Esophagus squamous epithelium (tissue), 5 donors: ENCODE data around the gene MYH3. TPM values are rescaled to one million over a fixed set of nuclear protein-coding genes. Genes with fewer than 3 reads are reported as not detected.

Source experiments
- DNase-seq: peaks from one replicate; lab custom pipeline; 2025; lab: John Stamatoyannopoulos, UW
- H3K27ac ChIP-seq, 4 donors: fragments of 200-600 bp; sonication (generic); one replicate each; pipeline ENCODE4 v1.5.1; 2016 to 2019; ENCODE audit warnings: mild to moderate bottlenecking in 1 of 4
- H3K27me3 ChIP-seq, 4 donors: fragments of 200-600 bp; sonication (generic); 1 replicate in 3 of 4; 2 replicates in 1 of 4; pipeline versions ENCODE4 v1.5.1 to v1.6.0; 2017 to 2021; ENCODE audit warnings: antibody characterized with exemption in 1 of 4
- H3K36me3 ChIP-seq, 3 donors: fragments of 200-600 bp; sonication (generic); one replicate each; pipeline ENCODE4 v1.5.1; 2016 to 2019
- H3K4me1 ChIP-seq, 3 donors: fragments of 200-600 bp; sonication (generic); one replicate each; pipeline ENCODE4 v1.5.1; 2017 to 2019
- H3K4me3 ChIP-seq, 4 donors: fragments of 200-600 bp; sonication (generic); 1 replicate in 3 of 4; 2 replicates in 1 of 4; pipeline ENCODE4 v1.5.1; 2016 to 2019; ENCODE audit warnings: mild to moderate bottlenecking in 2 of 4, moderate library complexity in 1 of 4
- H3K9me3 ChIP-seq, 3 donors: fragments of 200-600 bp; sonication (generic); one replicate each; pipeline ENCODE4 v1.5.1; 2016 to 2019
- CTCF ChIP-seq, 6 experiments: fragments of 450-650 bp in 4 of 6; fragments of 200-600 bp in 2 of 6; sonication (generic) in 2 of 6; IDR thresholded peaks; one replicate each; pipeline ENCODE4 v1.5.1; 2016 to 2019; ENCODE audit warnings: antibody characterized with exemption in 6 of 6, mild to moderate bottlenecking in 4 of 6, moderate library complexity in 4 of 6
- POLR2A ChIP-seq, 4 donors: fragments of 450-650 bp; IDR thresholded peaks; one replicate each; pipeline ENCODE4 v1.6.1; 2017; ENCODE audit warnings: antibody characterized with exemption in 4 of 4, mild to moderate bottlenecking in 4 of 4, moderate library complexity in 3 of 4
- WGBS, 2 donors: methylation state at CpG; one replicate each; pipeline ENCODE4 v1.1.5; 2018; 5-methylcytosine and 5-hydroxymethylcytosine counted together
- intact Hi-C: fragments of 100-400 bp; cut with DNase I; formaldehyde crosslinking; loops from one replicate; pipeline ENCODE4 v1.15.0; 2022
- total RNA-seq, 4 donors: library from RNA; depleted of rRNA; stranded (reverse); fragments of >200 nt; gene quantifications; one replicate each; pipeline ENCODE4 v1.1.0, GENCODE V29; 2016
- donor health status: DM: yes; HTN: yes; CAD: no.

Gene MYH3
- total RNA-seq, 4 donors from 2014 or later, result 0.64 to 1.6 (median 1.5) TPM; not detected in 1

DNA sequence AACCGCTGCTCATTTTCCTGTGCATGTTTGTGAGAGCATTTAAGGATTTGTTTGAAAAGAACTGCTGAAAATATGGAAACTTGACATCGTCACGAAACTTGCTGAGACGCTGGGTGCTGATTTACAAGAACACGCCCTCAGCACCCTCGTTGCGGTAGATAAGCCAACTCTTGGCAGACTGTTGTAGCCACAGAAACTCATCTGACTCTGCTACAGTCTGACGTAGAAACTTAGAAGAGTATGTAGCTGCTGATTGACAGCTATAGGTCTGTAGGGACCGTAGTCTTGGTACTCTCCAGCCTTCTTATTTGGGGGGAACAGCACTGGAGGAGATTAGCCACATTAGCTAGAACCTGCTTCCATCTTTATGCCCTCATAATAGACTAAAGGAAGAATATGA, 71.6 kb downstream of the MYH3 start:
- TF ChIP-seq CTCF (IDR thresholded peaks at IDR 0.05), result no peak
- no peak for TF ChIP-seq POLR2A (IDR thresholded peaks at IDR 0.05)
- Histone ChIP-seq H3K4me3 (no peak overlapping the region), H3K27me3 (peaks cover 0 to 7% (median 0%) of the 10 kb centered on the region in 4 donors), H3K36me3 (no peaks in the 10 kb centered on the region), H3K4me1 (no peaks in the 10 kb centered on the region), H3K9me3 (no peaks in the 10 kb centered on the region), H3K27ac (no peak overlapping the region)
- DNase-seq, result no peak
- 71 to 77% methylated on average over 9 of the region's 9 CpGs for WGBS, 2 donors
- intact Hi-C loops, result no loop called here

- no peak for DNase-seq
- H3K36me3 ChIP-seq, result no peaks in the 10 kb centered on the region
- WGBS, 2 donors, result 34 to 38% methylated on average over 4 of the region's 4 CpGs
- no peak for TF ChIP-seq CTCF (IDR thresholded peaks at IDR 0.05)
- no peak for TF ChIP-seq POLR2A (IDR thresholded peaks at IDR 0.05)
- H3K9me3 ChIP-seq, result no peaks in the 10 kb centered on the region
- H3K4me3 ChIP-seq, result no peak overlapping the region
- intact Hi-C loops, result no loop called here
- H3K27ac ChIP-seq, result no peak overlapping the region
- peaks cover 0 to 7% (median 0%) of the 10 kb centered on the region in 4 donors for H3K27me3 ChIP-seq
- H3K4me1 ChIP-seq, result no peaks in the 10 kb centered on the region
Measured at GRCh38 chr17:10583834-10584233, 73.3 kb downstream of the MYH3 start.

DNA sequence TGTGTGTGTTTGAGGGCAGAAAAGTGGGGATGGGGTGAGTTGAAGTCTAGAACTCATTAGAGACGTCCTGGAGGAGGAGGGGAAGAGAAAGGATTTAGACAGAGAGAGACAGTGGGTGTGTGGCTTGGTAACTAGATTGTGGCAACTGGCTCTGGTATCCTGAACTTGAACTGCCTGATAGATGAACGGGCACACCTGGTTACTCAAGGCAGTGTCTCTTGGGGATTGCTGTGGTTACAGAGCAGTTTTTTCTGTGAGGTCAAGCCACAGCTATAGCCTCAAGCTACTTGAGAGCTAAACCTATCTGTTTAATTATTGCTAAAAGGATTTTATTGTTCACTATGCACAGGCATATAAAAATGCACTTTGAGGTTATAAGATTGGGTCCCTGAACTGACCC, 77.8 kb downstream of the MYH3 start:
- Histone ChIP-seq H3K9me3 (no peaks in the 10 kb centered on the region), H3K27me3 (peaks cover 0 to 14% (median 0%) of the 10 kb centered on the region in 4 donors), H3K36me3 (no peaks in the 10 kb centered on the region), H3K27ac (no peak overlapping the region), H3K4me1 (no peaks in the 10 kb centered on the region), H3K4me3 (no peak overlapping the region)
- WGBS, 2 donors, result 20 to 30% methylated on average over 2 of the region's 2 CpGs
- intact Hi-C loops, result no loop called here
- DNase-seq, result no peak
- TF ChIP-seq CTCF (IDR thresholded peaks at IDR 0.05), result no peak
- no peak for TF ChIP-seq POLR2A (IDR thresholded peaks at IDR 0.05)

Other genes with a start within 250 kb of the MYH3 start
- gene MYH8, start 235.4 kb downstream of the MYH3 start, total RNA-seq, result not detected
- not detected for gene MYH4, start 187.8 kb downstream of the MYH3 start, total RNA-seq
- not detected for gene MYH1, start 138.8 kb downstream of the MYH3 start, total RNA-seq
- gene MYH2, start 107.7 kb downstream of the MYH3 start, total RNA-seq, result not detected
- gene SCO1, start 40.2 kb upstream of the MYH3 start, total RNA-seq, result 10 to 100 TPM; 15.4 to 25.6 (median 20.3) TPM
- 10 to 100 TPM in 1 of 4 donors, 1 to 10 TPM in 3; 3.3 to 11.8 (median 4.4) TPM for gene ADPRM, start 40.3 kb upstream of the MYH3 start, total RNA-seq
- 1 to 10 TPM; 1.4 to 9.5 (median 6.3) TPM for gene TMEM220, start 72.7 kb upstream of the MYH3 start, total RNA-seq
- 1 to 10 TPM in 2 of 4 donors, under 1 TPM in 2; 0.42 to 4.8 (median 1.0) TPM for gene TMEM238L, start 146.8 kb upstream of the MYH3 start, total RNA-seq
- not detected for gene PIRT, start 180.8 kb upstream of the MYH3 start, total RNA-seq